ENCODE measurements around the gene MGRN1. TPM values are rescaled to one million over a fixed set of nuclear protein-coding genes. Genes with fewer than 3 reads are reported as not detected.

MGRN1 gene
- total and polyA plus RNA-seq, 8 donors, result 13.2 to 469 (median 56.1) TPM

GRCh38 chr16:4588386-4588785 lies 36.2 kb upstream of the MGRN1 start:
- H3K36me3 ChIP-seq, result no peaks in the 10 kb centered on the region
- TF ChIP-seq EP300 (IDR thresholded peaks at IDR 0.05) (no peak), CTCF (IDR thresholded peaks at IDR 0.05) (no peak), POLR2AphosphoS5 (IDR thresholded peaks at IDR 0.05) (no peak), POLR2A (IDR thresholded peaks at IDR 0.05) (no peak)
- H3K9me3 ChIP-seq, result peaks cover 0 to 9% (median 7%) of the 10 kb centered on the region in 4 donors
- no peak overlapping the region for H3K4me3 ChIP-seq
- intact Hi-C loops (cut with DNase I; ENCODE audit: low total_unique reads), result no loop called here
- 70 to 94% (median 80%) methylated on average over 2 of the region's 2 CpGs for WGBS, 5 donors
- peaks cover 0 to 4% (median 0%) of the 10 kb centered on the region in 3 donors for H3K27me3 ChIP-seq
- peaks cover 0 to 4% (median 0%) of the 10 kb centered on the region in 4 donors for H3K4me1 ChIP-seq
- no peak overlapping the region for H3K27ac ChIP-seq
- DNase-seq, result no peak

- H3K4me3 ChIP-seq, result no peak overlapping the region
- intact Hi-C loops (cut with DNase I; ENCODE audit: low total_unique reads), result no loop called here
- DNase-seq, result no peak
- peaks cover 0 to 4% (median 0%) of the 10 kb centered on the region in 4 donors for H3K4me1 ChIP-seq
- H3K9me3 ChIP-seq, result peaks cover 0 to 9% (median 7%) of the 10 kb centered on the region in 4 donors
- peaks cover 0 to 4% (median 0%) of the 10 kb centered on the region in 3 donors for H3K27me3 ChIP-seq
- no peak overlapping the region for H3K27ac ChIP-seq
- no peaks in the 10 kb centered on the region for H3K36me3 ChIP-seq
- TF ChIP-seq POLR2AphosphoS5 (IDR thresholded peaks at IDR 0.05) (no peak), CTCF (IDR thresholded peaks at IDR 0.05) (no peak), POLR2A (IDR thresholded peaks at IDR 0.05) (no peak), EP300 (IDR thresholded peaks at IDR 0.05) (no peak)
- 90 to 100% (median 94%) methylated on average over 1 to 6 of the region's 6 CpGs for WGBS, 5 donors
Observed at GRCh38 chr16:4588961-4589360, 35.7 kb upstream of the MGRN1 start.

GRCh38 chr16:4591191-4591590 lies 33.4 kb upstream of the MGRN1 start:
- H3K36me3 ChIP-seq, result no peaks in the 10 kb centered on the region
- no peak for DNase-seq
- H3K4me3 ChIP-seq, result no peak overlapping the region
- H3K4me1 ChIP-seq, result no peaks in the 10 kb centered on the region
- H3K27me3 ChIP-seq, result no peaks in the 10 kb centered on the region
- intact Hi-C loops (cut with DNase I; ENCODE audit: low total_unique reads), result no loop called here
- peaks cover 0 to 9% (median 7%) of the 10 kb centered on the region in 4 donors for H3K9me3 ChIP-seq
- 47 to 62% (median 53%) methylated on average over 6 of the region's 6 CpGs for WGBS, 5 donors
- no peak for TF ChIP-seq EP300 (IDR thresholded peaks at IDR 0.05)
- TF ChIP-seq POLR2A (IDR thresholded peaks at IDR 0.05), result no peak
- no peak for TF ChIP-seq CTCF (IDR thresholded peaks at IDR 0.05)
- TF ChIP-seq POLR2AphosphoS5 (IDR thresholded peaks at IDR 0.05), result no peak
- no peak overlapping the region for H3K27ac ChIP-seq

GRCh38 chr16:4591706-4592470 lies 32.7 kb upstream of the MGRN1 start:
- no peak overlapping the region for H3K4me3 ChIP-seq
- H3K27me3 ChIP-seq, result peaks cover 0 to under 1% (median 0%) of the 10 kb centered on the region in 3 donors
- H3K9me3 ChIP-seq, result peaks cover 0 to 9% (median 7%) of the 10 kb centered on the region in 4 donors
- H3K4me1 ChIP-seq, result peaks cover 0 to 2% (median under 1%) of the 10 kb centered on the region in 4 donors
- H3K27ac ChIP-seq, result no peak overlapping the region
- intact Hi-C loops (cut with DNase I; ENCODE audit: low total_unique reads), result no loop called here
- no peak for DNase-seq
- TF ChIP-seq POLR2AphosphoS5 (IDR thresholded peaks at IDR 0.05) (no peak), POLR2A (IDR thresholded peaks at IDR 0.05) (no peak), CTCF (IDR thresholded peaks at IDR 0.05) (no peak), EP300 (IDR thresholded peaks at IDR 0.05) (no peak)
- H3K36me3 ChIP-seq, result no peaks in the 10 kb centered on the region
- 87 to 89% (median 88%) methylated on average over 13 to 17 of the region's 17 CpGs for WGBS, 5 donors
